Measurements from ENCODE around the gene TRPM7. TPM values are rescaled to one million over a fixed set of nuclear protein-coding genes. Genes with fewer than 3 reads are reported as not detected.
"Not testable (repeated sequence)": the region's sequence is repeated elsewhere in the genome, so short reads cannot be mapped to it uniquely, and the experiment has no call there.

TRPM7 gene
- total RNA-seq, 1 donor from 2014 or later, result 59.2 TPM

GRCh38 chr15:50710585-50710984 lies 24.0 kb upstream of the TRPM7 start:
- no peak for FAIRE-seq
- no peaks in the 10 kb centered on the region for H3K36me3 ChIP-seq (ENCODE audit: control insufficient read depth, insufficient read depth, low read length)

GRCh38 chr15:50707878-50708427 lies 21.4 kb upstream of the TRPM7 start:
- TF ChIP-seq CTCF (IDR thresholded peaks at IDR 0.05; ENCODE audit: insufficient read depth, low read length, severe bottlenecking), result no peak
- DNase-seq (ENCODE audit: low read depth), result no peak

More at GRCh38 chr15:50710585-50710984, 24.0 kb upstream of the TRPM7 start:
- TF ChIP-seq CTCF (IDR thresholded peaks at IDR 0.05; ENCODE audit: insufficient read depth, low read length, severe bottlenecking), result no peak
- Histone ChIP-seq H3K4me3 (ENCODE audit: low read depth, low read length) (no peak overlapping the region), H3K27me3 (ENCODE audit: control insufficient read depth, insufficient read depth, low read length) (no peaks in the 10 kb centered on the region)
- DNase-seq (ENCODE audit: low read depth), result no peak

GRCh38 chr15:50702762-50703334 lies 16.3 kb upstream of the TRPM7 start:
- Histone ChIP-seq H3K36me3 (ENCODE audit: control insufficient read depth, insufficient read depth, low read length) (no peaks in the 10 kb centered on the region), H3K27me3 (ENCODE audit: control insufficient read depth, insufficient read depth, low read length) (no peaks in the 10 kb centered on the region), H3K4me3 (ENCODE audit: low read depth, low read length) (no peak overlapping the region)
- FAIRE-seq (no peak), DNase-seq (ENCODE audit: low read depth) (no peak)
- TF ChIP-seq CTCF (IDR thresholded peaks at IDR 0.05; ENCODE audit: insufficient read depth, low read length, severe bottlenecking), result no peak

More at GRCh38 chr15:50707878-50708427, 21.4 kb upstream of the TRPM7 start:
- Histone ChIP-seq H3K36me3 (ENCODE audit: control insufficient read depth, insufficient read depth, low read length) (no peaks in the 10 kb centered on the region), H3K4me3 (ENCODE audit: low read depth, low read length) (no peak overlapping the region), H3K27me3 (ENCODE audit: control insufficient read depth, insufficient read depth, low read length) (no peaks in the 10 kb centered on the region)
- FAIRE-seq, result no peak

- DNase-seq (ENCODE audit: low read depth) (no peak), FAIRE-seq (no peak)
- H3K4me3 ChIP-seq (ENCODE audit: low read depth, low read length), result no peak overlapping the region
- H3K36me3 ChIP-seq (ENCODE audit: control insufficient read depth, insufficient read depth, low read length), result no peaks in the 10 kb centered on the region
- no peak for TF ChIP-seq CTCF (IDR thresholded peaks at IDR 0.05; ENCODE audit: insufficient read depth, low read length, severe bottlenecking)
- no peaks in the 10 kb centered on the region for H3K27me3 ChIP-seq (ENCODE audit: control insufficient read depth, insufficient read depth, low read length)
Measured at GRCh38 chr15:50698101-50698500, 11.5 kb upstream of the TRPM7 start.

GRCh38 chr15:50697109-50697797 lies 10.7 kb upstream of the TRPM7 start:
- TF ChIP-seq CTCF (IDR thresholded peaks at IDR 0.05; ENCODE audit: insufficient read depth, low read length, severe bottlenecking), result no peak

GRCh38 chr15:50694634-50695165 lies 8.1 kb upstream of the TRPM7 start:
- DNase-seq (ENCODE audit: low read depth); FAIRE-seq; H3K36me3 ChIP-seq (ENCODE audit: control insufficient read depth, insufficient read depth, low read length); H3K27me3 ChIP-seq (ENCODE audit: control insufficient read depth, insufficient read depth, low read length); H3K4me3 ChIP-seq (ENCODE audit: low read depth, low read length): not testable (repeated sequence)

More at GRCh38 chr15:50697109-50697797, 10.7 kb upstream of the TRPM7 start:
- DNase-seq (ENCODE audit: low read depth) (no peak), FAIRE-seq (no peak)
- no peak overlapping the region for H3K4me3 ChIP-seq (ENCODE audit: low read depth, low read length)
- no peaks in the 10 kb centered on the region for H3K36me3 ChIP-seq (ENCODE audit: control insufficient read depth, insufficient read depth, low read length)
- H3K27me3 ChIP-seq (ENCODE audit: control insufficient read depth, insufficient read depth, low read length), result no peaks in the 10 kb centered on the region
